MCF 10A (cell line): ENCODE data around the gene PDE6G. TPM values are rescaled to one million over a fixed set of nuclear protein-coding genes. Genes with fewer than 3 reads are reported as not detected.

Experiments
- BruUV-seq: library from RNA; stranded (reverse); fragments of 400-500 nt; replicated peaks from 2 replicates; lab custom pipeline; 2021; lab: Mats Ljungman, UMichigan
- CTCF ChIA-PET: fragments of 300-600 bp; sonication (Branson Sonifier 250); formaldehyde crosslinking; extraction: SDS; loops from one replicate; lab custom pipeline; 2021; ENCODE audit warnings: antibody characterized with exemption, inconsistent platforms; lab: Yijun Ruan, JAX
- POLR2A ChIA-PET: fragments of 300-600, 350-650 bp; sonication (Branson Sonifier 250); formaldehyde crosslinking; extraction: SDS; loops from one replicate; lab custom pipeline; 2020; ENCODE audit warnings: antibody characterized with exemption, inconsistent platforms; lab: Yijun Ruan, JAX
- DNase-seq: peaks from one replicate; pipeline ENCODE4 v3.0.0-alpha.2; 2018; ENCODE audit not compliant: unreplicated experiment
- H3K27ac Mint-ChIP-seq: one replicate; pipeline ENCODE4 v1.8.0; 2022; ENCODE audit warnings: mild to moderate bottlenecking, low read depth, mixed read lengths; ENCODE audit not compliant: unreplicated experiment
- H3K27me3 Mint-ChIP-seq: one replicate; pipeline ENCODE4 v1.8.0; 2022; ENCODE audit warnings: mixed read lengths; ENCODE audit not compliant: insufficient read depth, unreplicated experiment
- H3K36me3 Mint-ChIP-seq: one replicate; pipeline ENCODE4 v1.8.0; 2022; ENCODE audit warnings: mild to moderate bottlenecking, moderate library complexity, mixed read lengths; ENCODE audit not compliant: insufficient read depth, unreplicated experiment
- H3K4me1 Mint-ChIP-seq: one replicate; pipeline ENCODE4 v1.8.0; 2022; ENCODE audit warnings: mixed read lengths; ENCODE audit not compliant: insufficient read depth, unreplicated experiment
- H3K4me3 Mint-ChIP-seq: one replicate; pipeline ENCODE4 v1.8.0; 2022; ENCODE audit warnings: mild to moderate bottlenecking, moderate library complexity, mixed read lengths; ENCODE audit not compliant: unreplicated experiment
- H3K9me3 Mint-ChIP-seq: one replicate; pipeline ENCODE4 v1.8.0; 2022; ENCODE audit warnings: mixed read lengths; ENCODE audit not compliant: unreplicated experiment
- intact Hi-C: fragments of 100-400 bp; cut with micrococcal nuclease; formaldehyde crosslinking; loops from 2 replicates; pipeline ENCODE4 v1.14.1; 2022
- total RNA-seq: library from RNA; stranded (reverse); gene quantifications from 2 replicates; pipeline ENCODE4 v1.2.3, GENCODE V29; 2022
- TF ChIP-seq, protein P1 (sequence below): fragments of 200-600 bp; IDR thresholded peaks from one replicate; pipeline ENCODE4 v1.8.0; 2022; ENCODE audit warnings: antibody characterized with exemption, mild to moderate bottlenecking; ENCODE audit not compliant: unreplicated experiment

The PDE6G gene
- total RNA-seq, 1 experiment from 2014 or later, result not detected

DNA sequence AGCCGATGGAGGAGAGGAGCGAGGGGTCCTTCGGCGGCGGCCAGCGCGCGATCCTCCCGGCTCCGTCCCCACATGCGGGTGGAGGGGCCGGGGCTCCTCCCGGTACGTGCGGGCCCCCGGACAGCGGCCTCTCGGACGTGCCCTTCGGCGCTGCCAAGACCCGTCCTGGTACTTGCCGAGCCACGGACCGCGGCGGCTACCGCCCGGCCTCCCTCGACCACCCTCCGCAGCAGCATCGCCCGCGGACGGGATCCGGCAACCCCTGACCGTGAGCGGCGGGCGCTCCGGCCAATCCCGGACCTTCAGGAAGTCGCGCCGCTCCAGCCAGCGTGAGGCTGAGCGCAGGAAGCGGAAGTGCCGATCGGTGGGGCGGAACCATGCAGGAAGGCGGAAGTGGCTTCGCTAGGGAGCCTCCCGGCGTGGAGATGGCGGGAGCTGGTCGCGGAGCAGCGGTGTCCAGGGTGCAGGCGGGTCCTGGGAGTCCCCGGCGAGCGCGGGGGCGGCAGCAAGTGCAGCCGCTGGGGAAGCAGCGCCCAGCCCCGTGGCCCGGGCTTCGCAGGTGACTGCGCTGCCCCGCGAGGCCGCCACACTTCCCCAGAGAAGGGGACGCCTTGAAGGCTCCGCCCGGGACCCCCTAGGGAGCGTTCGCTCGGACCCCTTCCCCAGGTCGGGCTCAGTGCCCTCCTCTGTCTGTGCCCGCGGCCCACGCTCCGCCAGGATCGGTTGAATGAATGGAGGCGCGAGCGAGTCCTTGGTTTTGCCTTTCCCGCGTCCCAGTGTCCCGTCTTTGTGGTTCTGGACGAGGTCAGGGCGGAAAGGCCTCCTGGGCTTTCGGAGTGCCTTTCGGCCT lies 10.2 kb upstream of the PDE6G start, which contains the start of the genes CCDC137 and OXLD1:
TSS of gene CCDC137 (plus strand) at position 396 of the 850 bp plus-strand sequence. CDS start at position 426, 30 bp downstream.
TSS of gene OXLD1 (minus strand) at position 264 of the 850 bp plus-strand sequence. CDS start at position 236, 28 bp downstream.
- CTCF ChIA-PET, result no interaction called here
- H3K4me3 Mint-ChIP-seq, result peak within 1 kb of the TSS; percentile 85
- H3K4me1 Mint-ChIP-seq, result peaks cover 15% of the 10 kb centered on the region
- BruUV-seq, result no TSS peak
- intact Hi-C loops, result loop anchor here (2.0 kb wide), 3 partner anchors 16 to 30 kb away; partner anchors contain the start of genes ARL16, NPLOC4 and TSPAN10
- POLR2A ChIA-PET, result interaction anchor here (0.6 to 8.0 kb wide), 20 partner anchors 10 to 1276 kb away, joined by 3 to 101 read pairs (median 4); partner anchors contain the start of genes ARL16, HGS, MCRIP1 and MRPL12
- H3K27me3 Mint-ChIP-seq, result no peaks in the 10 kb centered on the region
- H3K36me3 Mint-ChIP-seq, result peaks cover 43% of the 10 kb centered on the region
- H3K9me3 Mint-ChIP-seq, result no peaks in the 10 kb centered on the region
- TF ChIP-seq, protein P1, sequence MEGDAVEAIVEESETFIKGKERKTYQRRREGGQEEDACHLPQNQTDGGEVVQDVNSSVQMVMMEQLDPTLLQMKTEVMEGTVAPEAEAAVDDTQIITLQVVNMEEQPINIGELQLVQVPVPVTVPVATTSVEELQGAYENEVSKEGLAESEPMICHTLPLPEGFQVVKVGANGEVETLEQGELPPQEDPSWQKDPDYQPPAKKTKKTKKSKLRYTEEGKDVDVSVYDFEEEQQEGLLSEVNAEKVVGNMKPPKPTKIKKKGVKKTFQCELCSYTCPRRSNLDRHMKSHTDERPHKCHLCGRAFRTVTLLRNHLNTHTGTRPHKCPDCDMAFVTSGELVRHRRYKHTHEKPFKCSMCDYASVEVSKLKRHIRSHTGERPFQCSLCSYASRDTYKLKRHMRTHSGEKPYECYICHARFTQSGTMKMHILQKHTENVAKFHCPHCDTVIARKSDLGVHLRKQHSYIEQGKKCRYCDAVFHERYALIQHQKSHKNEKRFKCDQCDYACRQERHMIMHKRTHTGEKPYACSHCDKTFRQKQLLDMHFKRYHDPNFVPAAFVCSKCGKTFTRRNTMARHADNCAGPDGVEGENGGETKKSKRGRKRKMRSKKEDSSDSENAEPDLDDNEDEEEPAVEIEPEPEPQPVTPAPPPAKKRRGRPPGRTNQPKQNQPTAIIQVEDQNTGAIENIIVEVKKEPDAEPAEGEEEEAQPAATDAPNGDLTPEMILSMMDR, result no peak
- peak within 1 kb of the TSS; percentile 79 for H3K27ac Mint-ChIP-seq
- DNase-seq, result peak; percentile 92

DNA sequence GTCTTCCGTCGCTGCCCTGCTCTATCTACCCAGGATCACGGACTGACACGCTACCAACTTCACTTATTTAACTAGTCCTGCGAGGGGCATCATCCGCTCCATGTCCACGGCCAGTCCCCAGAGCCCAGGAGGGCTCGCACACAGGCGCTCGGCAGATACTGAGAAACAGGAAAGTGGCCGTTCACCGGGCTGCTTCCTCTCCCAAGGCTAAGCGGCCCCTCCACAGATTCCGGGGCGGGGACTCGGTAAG lies 9.7 kb upstream of the PDE6G start:
- ChIA-PET POLR2A (interaction anchor here (0.7 to 8.0 kb wide), 13 partner anchors 10 to 114 kb away, joined by 3 to 101 read pairs (median 6); partner anchors contain the start of genes ARL16, FAAP100, HGS and MRPL12), CTCF (no interaction called here)
- DNase-seq, result no peak
- Mint-ChIP-seq H3K27ac (peak overlapping the region; percentile 79), H3K27me3 (no peaks in the 10 kb centered on the region), H3K4me1 (peaks cover 15% of the 10 kb centered on the region), H3K4me3 (peak overlapping the region; percentile 85), H3K9me3 (no peaks in the 10 kb centered on the region), H3K36me3 (peaks cover 41% of the 10 kb centered on the region)
- TF ChIP-seq, protein P1, result no peak
- TSS peak; percentile 65 for BruUV-seq
- intact Hi-C loops, result loop anchor here (2.0 kb wide), 3 partner anchors 15 to 29 kb away; partner anchors contain the start of genes ARL16, NPLOC4 and TSPAN10

DNA sequence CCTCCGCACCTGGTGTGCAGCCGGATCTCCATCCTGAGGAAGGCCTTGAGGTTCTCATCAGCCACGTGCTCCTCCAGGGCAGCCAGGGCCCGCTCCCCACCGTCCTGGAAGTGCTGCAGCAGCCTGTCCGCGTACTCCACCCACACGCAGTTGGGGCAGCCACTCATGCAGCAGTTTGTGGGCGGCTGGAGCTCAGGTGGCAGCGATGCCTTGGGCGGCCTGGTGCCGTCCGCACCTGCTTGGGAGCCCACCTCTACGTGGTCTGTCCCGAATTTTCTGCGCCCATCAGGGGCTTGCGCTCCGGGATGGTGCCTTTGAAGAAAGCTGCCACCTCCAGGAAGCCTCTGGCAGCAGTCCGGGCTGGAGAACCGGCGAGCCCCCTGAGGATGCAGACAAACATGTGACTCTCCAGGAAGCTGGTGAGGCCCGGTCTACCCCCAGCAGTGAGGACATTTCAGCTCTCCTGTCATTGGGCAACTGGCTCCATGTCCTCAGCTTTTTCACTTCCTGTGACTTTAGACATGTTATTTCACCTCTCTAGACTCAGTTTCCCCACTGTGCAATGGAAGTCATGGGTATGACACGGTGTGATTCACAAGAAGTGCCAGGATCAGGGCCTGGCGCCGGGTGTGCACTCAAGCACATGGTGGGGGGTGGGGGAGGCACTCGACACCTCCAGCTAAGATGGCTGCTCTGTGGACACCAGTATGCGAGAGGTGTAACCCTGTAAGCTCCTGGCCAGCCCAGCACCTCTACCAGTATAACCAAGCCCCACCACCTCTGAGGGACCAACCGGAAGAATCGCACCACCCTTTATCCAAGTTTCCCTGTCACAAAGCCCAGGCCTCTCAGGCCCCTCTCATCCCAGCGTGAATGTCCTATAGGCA lies 9.1 kb upstream of the PDE6G start:
- CTCF ChIA-PET, result interaction anchor here (0.9 kb wide), 1 partner anchor 9 kb away, joined by 3 read pairs; the partner anchor contains the start of gene PDE6G

More for the DNA sequence above, 9.1 kb upstream of the PDE6G start:
- Mint-ChIP-seq H3K27ac (peak overlapping the region; percentile 79), H3K27me3 (no peaks in the 10 kb centered on the region), H3K4me1 (peaks cover 15% of the 10 kb centered on the region), H3K4me3 (peak overlapping the region; percentile 85), H3K36me3 (peaks cover 36% of the 10 kb centered on the region), H3K9me3 (no peaks in the 10 kb centered on the region)
- POLR2A ChIA-PET, result interaction anchor here (0.6 to 8.0 kb wide), 16 partner anchors 10 to 427 kb away, joined by 3 to 101 read pairs (median 4); partner anchors contain the start of genes ARL16, FAAP100, HGS and MRPL12
- BruUV-seq, result no TSS peak
- intact Hi-C loops, result loop anchor here (2.0 kb wide), 3 partner anchors 15 to 29 kb away; partner anchors contain the start of genes ARL16, NPLOC4 and TSPAN10
- TF ChIP-seq, protein P1, result no peak
- peak; percentile 22 for DNase-seq
